ENCODE measurements around the gene DAB2IP.

Gene DAB2IP

GRCh38 chr9:121679901-121680635 lies 28.6 kb downstream of the DAB2IP start:
- TF ChIP-seq KLF1 (tag by site-specific recombination; IDR thresholded peaks at IDR 0.05), result no peak
- no peak for TF ChIP-seq PRDM10 (tag by site-specific recombination; IDR thresholded peaks at IDR 0.05)
- no peak for TF ChIP-seq ZNF621 (tag by site-specific recombination; IDR thresholded peaks at IDR 0.05)
- no peak for TF ChIP-seq ZBTB26 (tag by site-specific recombination; optimal IDR thresholded peaks at IDR 0.05)
- no peak for TF ChIP-seq ZNF837 (tag by site-specific recombination; IDR thresholded peaks at IDR 0.05)
- no peak for TF ChIP-seq ZBTB1 (tag by site-specific recombination; IDR thresholded peaks at IDR 0.05)
- no peak for TF ChIP-seq HOXA7 (CRISPR knock-in tag; IDR thresholded peaks at IDR 0.05; ENCODE audit: borderline replicate concordance)
- no peak for TF ChIP-seq ZNF169 (tag by site-specific recombination; IDR thresholded peaks at IDR 0.05)
- TF ChIP-seq ZNF830 (tag by site-specific recombination; IDR thresholded peaks at IDR 0.05; ENCODE audit: low read depth), result no peak
- TF ChIP-seq ZNF211 (tag by site-specific recombination; IDR thresholded peaks at IDR 0.05; ENCODE audit: low read depth), result no peak
- no peak for TF ChIP-seq KLF7 (tag by site-specific recombination; IDR thresholded peaks at IDR 0.05; ENCODE audit: borderline replicate concordance)
- no peak for TF ChIP-seq TRIM28 (IDR thresholded peaks at IDR 0.05; ENCODE audit: borderline replicate concordance, low read length)
- Histone ChIP-seq H3K4me3 (ENCODE audit: low read depth, low read length) (no peak overlapping the region), H3K36me3 (ENCODE audit: control insufficient read depth in 2 of 2, insufficient read depth in 1 of 2, low read length in 2 of 2) (peaks cover 0 to 37% of the 10 kb centered on the region in 2 experiments; a peak in 1 of 3 replicates), H3K27ac (ENCODE audit: extremely low read depth, low read depth, low read length) (no peak overlapping the region), H3K4me1 (ENCODE audit: control insufficient read depth, insufficient read depth, low read length) (no peaks in the 10 kb centered on the region), H3K9me3 (ENCODE audit: control insufficient read depth, insufficient read depth, low read depth, low read length) (no peaks in the 10 kb centered on the region)
- POLR2A ChIA-PET, result interaction anchor here (1.3 kb wide), 1 partner anchor 30 kb away, joined by 3 read pairs; no protein-coding TSS in a partner anchor
- CTCF ChIA-PET, result interaction anchor here (0.7 to 9.4 kb wide), 11 partner anchors 10 to 324 kb away, joined by 3 to 118 read pairs (median 4); no protein-coding TSS in a partner anchor

GRCh38 chr9:121681404-121681803 lies 30.0 kb downstream of the DAB2IP start:
- Histone ChIP-seq H3K36me3 (ENCODE audit: control insufficient read depth in 2 of 2, insufficient read depth in 1 of 2, low read length in 2 of 2) (peaks cover 0 to 37% of the 10 kb centered on the region in 2 experiments; a peak in 1 of 3 replicates), H3K4me1 (ENCODE audit: control insufficient read depth, insufficient read depth, low read length) (no peaks in the 10 kb centered on the region), H3K9me3 (ENCODE audit: control insufficient read depth, insufficient read depth, low read depth, low read length) (no peaks in the 10 kb centered on the region), H3K4me3 (ENCODE audit: low read depth, low read length) (no peak overlapping the region), H3K27ac (ENCODE audit: extremely low read depth, low read depth, low read length) (no peak overlapping the region)
- ChIA-PET CTCF (interaction anchor here (0.6 to 9.4 kb wide), 7 partner anchors 8 to 147 kb away, joined by 3 to 118 read pairs (median 5); no protein-coding TSS in a partner anchor), POLR2A (no interaction called here)
- TF ChIP-seq SP2 (tag by site-specific recombination; IDR thresholded peaks at IDR 0.05), result no peak
- no peak for TF ChIP-seq GFI1B (tag by site-specific recombination; IDR thresholded peaks at IDR 0.05)
- TF ChIP-seq, protein P1, sequence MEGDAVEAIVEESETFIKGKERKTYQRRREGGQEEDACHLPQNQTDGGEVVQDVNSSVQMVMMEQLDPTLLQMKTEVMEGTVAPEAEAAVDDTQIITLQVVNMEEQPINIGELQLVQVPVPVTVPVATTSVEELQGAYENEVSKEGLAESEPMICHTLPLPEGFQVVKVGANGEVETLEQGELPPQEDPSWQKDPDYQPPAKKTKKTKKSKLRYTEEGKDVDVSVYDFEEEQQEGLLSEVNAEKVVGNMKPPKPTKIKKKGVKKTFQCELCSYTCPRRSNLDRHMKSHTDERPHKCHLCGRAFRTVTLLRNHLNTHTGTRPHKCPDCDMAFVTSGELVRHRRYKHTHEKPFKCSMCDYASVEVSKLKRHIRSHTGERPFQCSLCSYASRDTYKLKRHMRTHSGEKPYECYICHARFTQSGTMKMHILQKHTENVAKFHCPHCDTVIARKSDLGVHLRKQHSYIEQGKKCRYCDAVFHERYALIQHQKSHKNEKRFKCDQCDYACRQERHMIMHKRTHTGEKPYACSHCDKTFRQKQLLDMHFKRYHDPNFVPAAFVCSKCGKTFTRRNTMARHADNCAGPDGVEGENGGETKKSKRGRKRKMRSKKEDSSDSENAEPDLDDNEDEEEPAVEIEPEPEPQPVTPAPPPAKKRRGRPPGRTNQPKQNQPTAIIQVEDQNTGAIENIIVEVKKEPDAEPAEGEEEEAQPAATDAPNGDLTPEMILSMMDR (tag by site-specific recombination; IDR thresholded peaks at IDR 0.05), result no peak
- TF ChIP-seq, protein P2, sequence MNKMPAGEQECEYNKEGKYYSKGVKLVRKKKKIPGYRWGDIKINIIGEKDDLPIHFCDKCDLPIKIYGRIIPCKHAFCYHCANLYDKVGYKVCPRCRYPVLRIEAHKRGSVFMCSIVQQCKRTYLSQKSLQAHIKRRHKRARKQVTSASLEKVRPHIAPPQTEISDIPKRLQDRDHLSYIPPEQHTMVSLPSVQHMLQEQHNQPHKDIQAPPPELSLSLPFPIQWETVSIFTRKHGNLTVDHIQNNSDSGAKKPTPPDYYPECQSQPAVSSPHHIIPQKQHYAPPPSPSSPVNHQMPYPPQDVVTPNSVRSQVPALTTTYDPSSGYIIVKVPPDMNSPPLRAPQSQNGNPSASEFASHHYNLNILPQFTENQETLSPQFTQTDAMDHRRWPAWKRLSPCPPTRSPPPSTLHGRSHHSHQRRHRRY (tag by site-specific recombination; IDR thresholded peaks at IDR 0.05), result no peak
- TF ChIP-seq ZIC2 (tag by site-specific recombination; IDR thresholded peaks at IDR 0.05), result no peak
- no peak for TF ChIP-seq ZNF280D (tag by site-specific recombination; IDR thresholded peaks at IDR 0.05)
- no peak for TF ChIP-seq ZNF549 (tag by site-specific recombination; IDR thresholded peaks at IDR 0.05)
- TF ChIP-seq ZNF785 (tag by site-specific recombination; IDR thresholded peaks at IDR 0.05), result no peak
- no peak for TF ChIP-seq ZNF837 (tag by site-specific recombination; IDR thresholded peaks at IDR 0.05)
- TF ChIP-seq ZNF623 (tag by site-specific recombination; IDR thresholded peaks at IDR 0.05), result no peak
- TF ChIP-seq ZSCAN18 (tag by site-specific recombination; IDR thresholded peaks at IDR 0.05), result no peak
